Measurements from ENCODE around the gene CEP126. TPM values are rescaled to one million over a fixed set of nuclear protein-coding genes. Genes with fewer than 3 reads are reported as not detected.

CEP126 gene, protein sequence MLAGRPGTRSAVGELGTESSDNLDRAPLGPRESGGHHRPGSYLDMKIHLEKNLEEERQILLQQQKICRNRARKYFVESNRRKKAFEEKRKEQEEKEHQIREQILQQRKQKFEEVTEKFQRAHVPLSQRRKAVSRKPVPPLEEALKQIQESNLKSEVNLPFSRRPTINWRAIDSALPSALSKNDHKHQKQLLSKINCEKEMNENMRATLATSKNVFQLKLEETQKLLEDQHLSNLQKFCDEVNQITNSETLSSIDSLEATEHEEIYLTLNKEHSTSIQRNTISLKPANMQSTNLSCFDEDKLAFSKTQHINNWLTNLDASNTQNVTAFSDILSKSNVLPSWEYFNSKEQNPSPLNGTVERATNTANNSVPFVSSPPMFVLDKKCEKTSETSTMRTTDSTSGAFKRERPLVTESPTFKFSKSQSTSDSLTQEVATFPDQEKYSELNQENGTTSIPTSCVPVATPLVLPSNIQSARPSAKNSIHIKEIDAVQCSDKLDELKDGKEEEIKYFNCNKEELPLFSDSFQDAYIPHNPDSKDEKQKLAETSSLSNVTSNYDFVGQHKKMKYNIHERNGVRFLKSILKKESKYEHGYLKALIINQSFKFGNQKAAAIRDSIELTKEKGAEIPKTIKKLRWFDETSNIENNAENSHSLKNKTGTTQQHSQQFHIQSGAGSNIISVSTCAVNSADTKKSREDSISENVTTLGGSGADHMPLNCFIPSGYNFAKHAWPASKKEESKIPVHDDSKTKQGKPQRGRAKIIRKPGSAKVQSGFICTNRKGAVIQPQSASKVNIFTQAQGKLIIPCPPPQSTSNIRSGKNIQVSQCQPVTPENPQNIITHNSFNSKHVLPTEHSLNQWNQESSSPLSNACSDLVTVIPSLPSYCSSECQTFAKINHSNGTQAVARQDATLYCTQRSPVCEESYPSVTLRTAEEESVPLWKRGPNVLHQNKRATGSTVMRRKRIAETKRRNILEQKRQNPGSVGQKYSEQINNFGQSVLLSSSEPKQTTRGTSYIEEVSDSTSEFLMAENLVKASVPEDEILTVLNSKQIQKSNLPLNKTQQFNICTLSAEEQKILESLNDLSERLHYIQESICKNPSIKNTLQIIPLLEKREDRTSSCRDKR
- total RNA-seq, result 1 to 10 TPM; 1.5 to 2.5 TPM

DNA sequence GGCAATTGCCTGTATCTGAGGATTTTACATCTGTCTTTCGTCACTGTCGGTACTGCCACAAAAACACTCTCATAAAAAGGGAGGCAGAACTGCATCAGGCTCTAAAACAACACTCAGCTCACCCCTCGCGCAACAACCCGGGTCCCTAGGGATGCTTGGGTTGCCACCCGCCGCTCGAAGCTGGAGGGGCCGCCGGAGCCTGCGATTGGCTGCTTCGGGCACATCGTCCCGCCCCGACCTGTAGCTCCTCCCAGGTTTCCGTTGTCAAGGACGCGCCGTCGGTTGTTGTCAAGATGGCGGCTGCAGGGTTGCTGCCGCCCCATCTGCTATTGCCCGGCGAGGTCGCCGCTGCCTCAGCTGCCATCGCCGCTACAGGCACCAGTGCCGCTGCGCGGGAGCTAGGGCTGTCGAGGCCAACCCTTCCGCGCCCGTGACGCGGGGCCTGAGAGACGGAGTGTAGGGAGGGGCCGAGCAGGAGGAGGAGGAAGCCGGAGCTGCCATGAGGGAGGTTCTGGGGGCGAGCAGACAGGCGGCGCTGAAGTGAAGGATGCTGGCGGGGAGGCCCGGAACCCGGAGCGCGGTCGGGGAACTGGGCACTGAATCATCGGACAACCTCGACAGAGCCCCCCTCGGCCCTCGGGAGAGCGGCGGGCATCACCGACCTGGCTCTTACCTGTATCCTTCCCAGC lies at the start of gene CEP126:
TSS of gene CEP126 (plus strand) at position 273 of the 689 bp plus-strand sequence. CDS start at position 548, 275 bp downstream.
- no peaks in the 10 kb centered on the region for H3K9me3 Mint-ChIP-seq
- peak within 1 kb of the TSS; percentile 87 for H3K4me3 Mint-ChIP-seq
- peaks cover 31 to 43% of the 10 kb centered on the region in 2 donors for H3K4me1 Mint-ChIP-seq (ENCODE audit: low read depth in 2 of 2)
- H3K36me3 Mint-ChIP-seq, result no peaks in the 10 kb centered on the region
- DNase-seq (ENCODE audit: low spot score), result peak; percentile 93
- peaks cover 2 to 13% of the 10 kb centered on the region in 2 donors for H3K27me3 Mint-ChIP-seq
- H3K27ac Mint-ChIP-seq, result peak within 1 kb of the TSS; percentile 78 to 91
- ATAC-seq, result peak; percentile 96 to 97

DNA sequence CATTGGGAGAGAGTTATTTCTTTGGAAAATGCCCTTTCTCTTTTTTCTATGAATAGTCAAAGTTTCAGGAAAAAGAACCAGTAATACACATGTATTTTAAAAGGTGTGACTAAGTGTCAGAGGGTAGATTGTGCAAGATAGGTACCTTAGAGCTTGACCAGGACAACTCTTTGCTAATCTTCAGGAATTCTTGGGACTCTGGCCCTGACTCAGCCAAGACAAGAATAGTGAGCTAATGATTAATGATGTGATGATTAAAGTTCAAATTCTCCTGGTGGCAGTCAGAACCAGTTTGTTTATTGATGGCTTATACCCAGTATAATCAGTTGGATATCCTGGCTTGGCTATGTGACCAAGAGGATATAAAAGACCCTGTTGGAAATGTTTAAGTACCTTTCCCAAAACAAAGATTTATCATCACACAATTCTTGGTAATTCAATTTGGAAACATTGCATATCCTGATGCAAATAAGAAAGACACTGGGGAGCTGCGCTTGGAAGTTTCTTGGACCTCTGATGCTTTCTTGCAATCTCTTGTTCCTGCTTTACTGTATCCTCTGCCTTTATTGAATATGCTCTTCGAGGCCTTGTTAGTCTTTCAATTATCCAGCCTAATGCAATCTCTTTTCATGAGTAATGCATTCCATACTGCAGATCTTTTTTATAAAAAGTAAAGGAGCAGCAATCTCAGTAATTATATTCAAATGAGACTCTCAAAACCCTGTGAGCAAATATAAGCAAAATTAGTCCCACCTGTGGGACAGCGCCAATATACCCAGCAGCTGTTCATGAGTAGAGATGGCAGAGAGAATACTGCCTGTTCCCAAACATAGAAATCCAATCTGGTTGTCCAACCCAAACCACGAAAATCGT lies 48.0 kb upstream of the CEP126 start:
- Mint-ChIP-seq H3K36me3 (no peaks in the 10 kb centered on the region), H3K4me3 (no peak overlapping the region), H3K4me1 (ENCODE audit: low read depth in 2 of 2) (no peaks in the 10 kb centered on the region), H3K27me3 (peaks cover 6 to 33% of the 10 kb centered on the region in 2 donors), H3K27ac (no peak overlapping the region), H3K9me3 (no peaks in the 10 kb centered on the region)
- ATAC-seq (no peak), DNase-seq (ENCODE audit: low spot score) (no peak)

DNA sequence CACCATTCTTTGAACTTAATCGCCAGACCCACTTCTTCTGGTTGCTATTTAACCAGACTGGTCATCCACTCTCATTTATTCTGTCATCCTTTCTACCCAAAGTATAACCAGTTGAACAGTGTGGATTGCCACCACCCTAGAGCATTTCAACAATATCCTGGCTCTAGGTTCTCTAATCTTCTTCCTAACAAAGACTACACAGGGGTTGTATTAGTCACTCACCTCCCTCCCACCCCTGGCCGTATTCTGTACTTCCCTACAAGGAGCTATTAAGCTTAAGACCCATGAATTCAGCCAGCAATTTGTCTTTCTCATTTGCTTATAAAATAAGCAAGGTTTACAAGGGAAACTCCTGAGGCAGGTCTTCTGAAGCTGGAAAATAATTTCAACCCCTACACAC lies 46.9 kb upstream of the CEP126 start:
- H3K4me3 Mint-ChIP-seq, result no peak overlapping the region
- H3K9me3 Mint-ChIP-seq, result no peaks in the 10 kb centered on the region
- peaks cover 6 to 26% of the 10 kb centered on the region in 2 donors for H3K27me3 Mint-ChIP-seq
- H3K27ac Mint-ChIP-seq, result no peak overlapping the region
- no peaks in the 10 kb centered on the region for H3K36me3 Mint-ChIP-seq
- no peak for ATAC-seq
- no peaks in the 10 kb centered on the region for H3K4me1 Mint-ChIP-seq (ENCODE audit: low read depth in 2 of 2)
- DNase-seq (ENCODE audit: low spot score), result no peak

DNA sequence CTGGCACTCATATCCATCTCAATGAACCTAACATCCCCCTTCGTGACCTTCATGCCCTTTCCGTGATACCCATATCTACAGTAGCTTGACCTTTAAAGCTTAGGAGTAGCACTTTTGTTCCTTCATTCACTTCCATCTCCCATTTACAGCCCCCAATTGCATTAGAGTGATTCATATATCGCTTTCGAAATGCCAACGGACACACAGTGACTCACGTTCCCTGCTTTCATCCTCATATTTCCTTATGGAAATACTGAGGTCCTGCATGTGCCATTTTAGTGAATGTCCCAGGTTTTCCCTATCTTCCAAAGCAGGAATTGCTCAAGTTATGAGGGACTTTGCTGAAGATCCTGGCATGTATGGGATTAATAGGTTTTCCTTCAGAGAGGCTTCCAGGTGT lies 44.3 kb upstream of the CEP126 start:
- H3K4me1 Mint-ChIP-seq (ENCODE audit: low read depth in 2 of 2), result no peaks in the 10 kb centered on the region
- no peak for DNase-seq (ENCODE audit: low spot score)
- peaks cover 9 to 21% of the 10 kb centered on the region in 2 donors for H3K27me3 Mint-ChIP-seq
- no peaks in the 10 kb centered on the region for H3K9me3 Mint-ChIP-seq
- no peak overlapping the region for H3K4me3 Mint-ChIP-seq
- no peaks in the 10 kb centered on the region for H3K36me3 Mint-ChIP-seq
- no peak for ATAC-seq
- no peak overlapping the region for H3K27ac Mint-ChIP-seq

DNA sequence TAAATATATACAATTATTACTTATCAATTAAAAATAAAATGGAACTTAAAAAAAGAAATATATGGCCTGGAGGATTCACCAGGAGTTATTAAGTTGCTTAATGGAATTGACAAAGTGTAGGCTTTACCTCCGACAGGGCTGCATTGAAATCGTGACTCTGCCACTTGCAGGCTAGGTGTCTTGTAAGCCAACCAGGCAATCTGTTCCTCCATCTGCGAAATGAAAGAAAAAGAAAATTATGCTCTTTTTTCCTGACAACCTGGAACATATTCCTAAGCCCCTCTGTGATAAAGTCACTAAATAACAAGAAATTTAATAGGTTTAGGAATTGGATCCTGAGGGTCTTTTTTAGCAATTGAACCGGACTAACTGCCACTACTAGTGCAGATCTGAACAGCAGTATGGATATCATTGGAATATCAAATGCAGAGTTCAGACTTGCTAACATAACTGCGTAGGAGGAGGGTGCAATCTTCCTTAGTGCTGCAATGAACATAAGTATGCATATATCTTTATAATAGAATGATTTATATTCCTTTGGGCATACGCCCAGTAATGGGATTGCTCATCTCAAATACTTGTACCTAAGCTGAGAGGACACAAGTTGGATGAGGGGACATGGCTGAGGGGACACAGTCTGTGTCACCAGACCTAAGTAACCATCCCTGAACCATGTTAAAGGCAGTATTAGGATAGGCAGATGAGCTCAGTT lies 42.5 kb upstream of the CEP126 start:
- H3K27me3 Mint-ChIP-seq, result peaks cover 19 to 32% of the 10 kb centered on the region in 2 donors
- no peak overlapping the region for H3K27ac Mint-ChIP-seq
- DNase-seq (ENCODE audit: low spot score) (no peak), ATAC-seq (no peak)
- no peaks in the 10 kb centered on the region for H3K4me1 Mint-ChIP-seq (ENCODE audit: low read depth in 2 of 2)
- no peaks in the 10 kb centered on the region for H3K36me3 Mint-ChIP-seq
- no peak overlapping the region for H3K4me3 Mint-ChIP-seq
- no peaks in the 10 kb centered on the region for H3K9me3 Mint-ChIP-seq

DNA sequence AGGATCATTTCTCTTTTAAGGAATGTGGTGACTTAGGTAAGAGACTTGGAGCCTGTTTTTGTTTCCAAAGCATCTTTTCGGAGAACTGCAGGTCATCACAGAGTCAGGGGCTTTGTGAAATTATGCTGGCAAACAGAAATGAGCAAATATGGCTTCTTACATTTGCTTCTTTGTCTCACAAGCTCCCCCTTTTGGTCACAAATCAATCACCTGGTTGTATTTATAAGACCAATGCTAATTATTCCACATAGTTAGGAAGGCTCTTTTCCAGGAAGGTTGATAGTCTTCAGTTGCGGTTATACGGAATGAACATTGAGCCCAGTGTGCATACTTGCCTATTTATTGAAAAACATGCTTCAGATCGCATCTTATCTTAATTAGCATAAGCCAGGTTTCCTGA lies 34.6 kb upstream of the CEP126 start:
- no peak for ATAC-seq
- DNase-seq (ENCODE audit: low spot score), result no peak
- Mint-ChIP-seq H3K27ac (no peak overlapping the region), H3K4me3 (no peak overlapping the region), H3K9me3 (no peaks in the 10 kb centered on the region), H3K4me1 (ENCODE audit: low read depth in 2 of 2) (no peaks in the 10 kb centered on the region), H3K27me3 (peaks cover 32 to 45% of the 10 kb centered on the region in 2 donors), H3K36me3 (no peaks in the 10 kb centered on the region)

DNA sequence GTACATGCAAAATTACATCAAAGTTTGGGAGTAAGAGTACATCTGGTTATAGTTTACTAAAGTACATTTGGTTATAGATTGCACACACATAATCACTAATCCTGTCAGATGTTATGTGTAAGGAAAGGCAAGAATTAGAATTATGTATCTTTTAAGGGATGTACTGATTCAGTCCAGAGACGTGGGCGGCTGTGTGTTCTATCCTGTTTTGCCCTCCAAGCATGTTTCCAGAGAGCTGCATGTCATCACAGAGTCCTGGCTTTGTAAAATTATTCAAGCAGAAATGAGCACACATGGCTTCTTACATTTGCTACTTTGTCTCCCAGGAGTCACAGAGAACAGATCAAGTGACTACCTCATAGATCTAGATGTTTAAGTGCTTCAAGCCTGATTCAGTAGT lies 33.2 kb upstream of the CEP126 start:
- DNase-seq (ENCODE audit: low spot score) (no peak), ATAC-seq (no peak)
- Mint-ChIP-seq H3K9me3 (no peaks in the 10 kb centered on the region), H3K36me3 (no peaks in the 10 kb centered on the region), H3K27ac (no peak overlapping the region), H3K4me1 (ENCODE audit: low read depth in 2 of 2) (no peaks in the 10 kb centered on the region), H3K4me3 (no peak overlapping the region), H3K27me3 (peaks cover 24 to 49% of the 10 kb centered on the region in 2 donors)

DNA sequence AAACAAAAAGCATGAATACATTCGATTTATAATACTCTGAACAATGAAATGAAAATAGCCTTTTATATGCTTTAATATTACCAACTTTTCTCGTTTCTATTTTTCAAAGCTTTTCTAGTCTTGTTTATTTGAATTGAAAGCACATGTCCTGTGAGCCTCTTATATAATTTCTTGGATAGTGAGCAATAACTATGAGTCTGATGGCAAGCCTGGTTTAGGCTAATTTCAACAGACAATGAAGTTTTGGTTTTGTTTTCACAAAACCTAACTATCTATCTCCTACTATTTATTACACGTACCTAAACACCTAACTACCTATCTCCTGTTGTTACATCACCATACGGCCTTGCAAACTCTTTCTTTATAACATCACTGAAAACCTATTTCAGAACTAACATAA lies 29.2 kb upstream of the CEP126 start:
- Mint-ChIP-seq H3K4me1 (ENCODE audit: low read depth in 2 of 2) (peaks cover 0 to 6% of the 10 kb centered on the region in 2 donors), H3K36me3 (no peaks in the 10 kb centered on the region), H3K27ac (no peak overlapping the region), H3K27me3 (peaks cover 25 to 48% of the 10 kb centered on the region in 2 donors), H3K4me3 (no peak overlapping the region), H3K9me3 (no peaks in the 10 kb centered on the region)
- ATAC-seq, result no peak
- DNase-seq (ENCODE audit: low spot score), result no peak

DNA sequence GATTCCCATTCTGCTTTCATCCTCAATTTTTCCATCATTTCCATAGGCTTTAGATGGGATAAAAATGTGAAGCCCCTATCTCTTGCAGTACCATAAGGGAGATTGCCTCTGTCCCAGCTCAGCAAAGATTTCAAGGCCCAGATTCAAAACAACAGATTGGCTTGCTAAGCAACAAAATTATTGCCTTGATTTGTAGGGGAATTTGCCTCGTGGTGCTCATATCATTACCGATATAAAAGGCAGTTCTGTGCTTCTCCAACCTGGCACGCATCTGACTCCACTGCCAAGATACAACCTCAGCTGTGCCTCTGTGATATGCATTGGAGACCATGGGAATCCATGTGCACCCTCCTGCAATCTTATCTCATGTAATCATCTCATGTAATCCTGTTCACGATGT lies 25.0 kb upstream of the CEP126 start:
- no peaks in the 10 kb centered on the region for H3K36me3 Mint-ChIP-seq
- H3K27ac Mint-ChIP-seq, result no peak overlapping the region
- ATAC-seq (no peak), DNase-seq (ENCODE audit: low spot score) (no peak)
- H3K27me3 Mint-ChIP-seq, result peaks cover 17 to 39% of the 10 kb centered on the region in 2 donors
- no peaks in the 10 kb centered on the region for H3K9me3 Mint-ChIP-seq
- H3K4me3 Mint-ChIP-seq, result no peak overlapping the region
- peaks cover 0 to 6% of the 10 kb centered on the region in 2 donors for H3K4me1 Mint-ChIP-seq (ENCODE audit: low read depth in 2 of 2)

DNA sequence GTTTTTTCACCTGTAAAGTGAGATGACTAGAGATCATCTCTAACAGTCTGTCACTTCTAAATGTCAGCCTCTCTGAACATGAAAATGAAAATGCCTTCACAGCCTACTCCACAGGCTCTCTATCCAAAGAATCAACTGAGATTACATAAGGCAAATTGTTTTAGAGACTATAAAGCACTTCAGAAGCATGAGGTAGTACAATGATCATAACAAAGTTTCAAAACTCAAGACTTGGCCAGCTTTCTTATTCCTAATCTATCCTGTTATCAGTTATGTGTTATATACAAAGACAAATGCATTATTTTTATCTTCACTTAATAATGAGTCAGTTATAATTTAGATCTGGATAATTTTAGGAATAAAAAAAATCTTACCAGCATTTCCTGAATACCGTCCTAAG lies 20.3 kb upstream of the CEP126 start:
- DNase-seq (ENCODE audit: low spot score) (no peak), ATAC-seq (no peak)
- Mint-ChIP-seq H3K36me3 (no peaks in the 10 kb centered on the region), H3K4me1 (ENCODE audit: low read depth in 2 of 2) (peaks cover 4 to 6% of the 10 kb centered on the region in 2 donors), H3K27me3 (peaks cover 21 to 34% of the 10 kb centered on the region in 2 donors), H3K9me3 (no peaks in the 10 kb centered on the region), H3K27ac (no peak overlapping the region), H3K4me3 (no peak overlapping the region)

DNA sequence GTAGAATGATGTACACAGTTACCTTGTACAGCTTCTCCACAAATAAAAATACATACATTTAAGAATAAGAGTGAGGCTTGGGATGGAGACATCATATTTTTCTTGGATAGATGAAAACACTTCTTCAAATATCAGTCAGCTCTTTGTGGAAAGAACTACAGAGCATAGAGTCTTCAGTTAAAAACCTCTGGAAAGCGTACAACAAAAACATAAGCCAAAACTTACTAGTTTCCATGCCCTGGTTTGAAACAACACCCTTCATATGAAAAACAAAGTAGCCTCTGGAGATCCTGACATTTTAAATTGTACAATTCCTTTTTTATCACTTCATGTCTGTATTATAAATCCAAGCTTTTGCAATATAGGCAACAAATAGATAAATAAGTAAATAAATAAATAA lies 7.0 kb upstream of the CEP126 start:
- DNase-seq (ENCODE audit: low spot score) (no peak), ATAC-seq (no peak)
- H3K27ac Mint-ChIP-seq, result no peak overlapping the region
- no peak overlapping the region for H3K4me3 Mint-ChIP-seq
- H3K27me3 Mint-ChIP-seq, result peaks cover 26 to 42% of the 10 kb centered on the region in 2 donors
- no peaks in the 10 kb centered on the region for H3K4me1 Mint-ChIP-seq (ENCODE audit: low read depth in 2 of 2)
- no peaks in the 10 kb centered on the region for H3K36me3 Mint-ChIP-seq
- H3K9me3 Mint-ChIP-seq, result no peaks in the 10 kb centered on the region

DNA sequence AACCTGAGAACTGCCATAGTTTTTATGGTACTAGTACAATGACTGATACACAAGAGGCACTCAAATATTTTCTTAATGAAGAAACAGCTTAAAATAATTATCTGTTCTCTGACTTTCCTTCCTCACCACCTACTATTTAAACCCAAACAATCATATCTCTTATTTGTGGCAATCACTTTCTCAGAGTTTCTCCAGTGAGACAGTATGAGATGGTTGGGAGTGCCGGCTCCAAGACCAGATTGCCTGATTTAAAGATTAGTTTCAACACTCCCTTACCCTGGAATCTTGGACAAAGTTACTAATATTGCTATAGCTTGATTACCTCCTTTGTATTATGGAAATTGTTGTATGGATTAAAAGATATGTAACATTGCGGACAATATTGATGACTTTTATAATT lies 5.7 kb upstream of the CEP126 start:
- H3K4me3 Mint-ChIP-seq, result no peak overlapping the region
- ATAC-seq, result no peak
- no peaks in the 10 kb centered on the region for H3K36me3 Mint-ChIP-seq
- no peak for DNase-seq (ENCODE audit: low spot score)
- no peaks in the 10 kb centered on the region for H3K9me3 Mint-ChIP-seq
- H3K27ac Mint-ChIP-seq, result no peak overlapping the region
- peaks cover 0 to under 1% of the 10 kb centered on the region in 2 donors for H3K4me1 Mint-ChIP-seq (ENCODE audit: low read depth in 2 of 2)
- peaks cover 18 to 34% of the 10 kb centered on the region in 2 donors for H3K27me3 Mint-ChIP-seq
